GM21423 (cell line): ENCODE measurements around the gene IKZF3.
A peak's percentile ranks its signal among the peaks of the same experiment; 100 is the strongest.
"Not testable (repeated sequence)": the region's sequence is repeated elsewhere in the genome, so short reads cannot be mapped to it uniquely, and the experiment has no call there.

Source experiments
- ATAC-seq: cut with Tn5 transposase; IDR thresholded peaks from one replicate; pipeline ENCODE4 v1.9.1; 2021; ENCODE audit warnings: mild to moderate bottlenecking, moderate library complexity; ENCODE audit not compliant: unreplicated experiment

IKZF3 gene

GRCh38 chr17:39782481-39782880 is 81.6 kb downstream of the IKZF3 start:
- ATAC-seq, result no peak

- ATAC-seq, result no peak
These were observed 82.3 kb downstream of the IKZF3 start for GRCh38 chr17:39781861-39782213.

GRCh38 chr17:39781031-39781860 is 82.9 kb downstream of the IKZF3 start:
- ATAC-seq, result no peak

DNA sequence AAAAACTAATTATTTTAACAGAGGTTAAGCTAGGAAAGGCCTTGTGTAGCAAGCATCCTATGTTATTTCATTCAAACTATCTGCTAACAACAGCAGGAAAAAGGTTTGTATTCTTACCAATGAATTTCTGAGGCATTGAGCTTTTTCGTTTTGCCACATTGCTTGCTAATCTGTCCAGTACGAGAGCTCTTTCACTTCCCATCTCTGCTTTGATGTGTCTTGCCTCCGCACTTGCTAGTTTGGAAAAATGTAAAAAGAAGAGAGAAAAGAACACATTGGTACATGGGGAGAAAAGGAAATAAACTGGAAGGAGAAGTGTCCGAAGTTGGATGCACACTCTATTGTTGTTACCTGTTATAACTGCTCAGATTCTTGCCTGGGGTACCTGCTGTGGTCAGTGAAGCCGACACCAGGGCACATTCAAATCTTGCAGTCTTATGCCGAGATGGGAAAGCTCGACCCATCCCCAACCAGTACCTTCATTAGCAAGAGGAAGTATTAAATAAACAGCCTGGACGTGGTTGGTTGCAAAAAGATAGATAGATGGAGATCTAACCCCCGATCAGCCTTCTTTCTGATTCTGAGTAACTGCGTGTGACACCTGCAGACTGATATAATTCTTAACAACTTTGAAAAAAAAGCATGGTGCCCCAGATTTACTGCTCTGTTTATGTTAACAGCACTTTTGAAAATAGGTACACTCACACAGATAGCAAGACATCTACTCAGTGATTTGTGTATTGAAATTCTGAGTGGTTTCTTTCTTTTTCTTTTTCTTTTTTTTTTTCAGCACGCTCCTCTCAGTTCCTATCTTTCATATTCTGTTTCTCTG is 86.4 kb downstream of the IKZF3 start:
- ATAC-seq, result no peak

- no peak for ATAC-seq
These were observed 87.9 kb downstream of the IKZF3 start for GRCh38 chr17:39776252-39776651.

- no peak for ATAC-seq
These were observed 89.1 kb downstream of the IKZF3 start for GRCh38 chr17:39775031-39775430.

DNA sequence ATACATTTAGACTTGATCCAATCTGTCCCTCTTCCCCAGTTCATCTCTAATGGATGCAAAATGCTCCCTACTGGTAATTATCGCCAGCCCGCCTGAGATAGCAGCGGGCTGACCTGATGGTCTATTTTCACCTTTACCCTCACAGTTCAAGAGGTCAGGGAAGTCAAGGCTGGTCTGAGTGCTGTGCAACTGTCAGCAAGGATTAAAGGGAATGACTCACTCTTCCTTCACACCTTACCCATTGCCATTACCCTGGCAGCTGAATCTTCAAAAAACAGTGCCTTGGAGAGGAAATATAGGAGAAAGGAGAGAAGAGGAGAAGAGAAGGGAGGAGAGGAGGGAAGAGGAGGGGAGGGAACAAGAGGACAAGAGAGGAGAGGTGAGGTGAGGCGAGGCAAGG is 90.1 kb downstream of the IKZF3 start:
- ATAC-seq, result no peak

DNA sequence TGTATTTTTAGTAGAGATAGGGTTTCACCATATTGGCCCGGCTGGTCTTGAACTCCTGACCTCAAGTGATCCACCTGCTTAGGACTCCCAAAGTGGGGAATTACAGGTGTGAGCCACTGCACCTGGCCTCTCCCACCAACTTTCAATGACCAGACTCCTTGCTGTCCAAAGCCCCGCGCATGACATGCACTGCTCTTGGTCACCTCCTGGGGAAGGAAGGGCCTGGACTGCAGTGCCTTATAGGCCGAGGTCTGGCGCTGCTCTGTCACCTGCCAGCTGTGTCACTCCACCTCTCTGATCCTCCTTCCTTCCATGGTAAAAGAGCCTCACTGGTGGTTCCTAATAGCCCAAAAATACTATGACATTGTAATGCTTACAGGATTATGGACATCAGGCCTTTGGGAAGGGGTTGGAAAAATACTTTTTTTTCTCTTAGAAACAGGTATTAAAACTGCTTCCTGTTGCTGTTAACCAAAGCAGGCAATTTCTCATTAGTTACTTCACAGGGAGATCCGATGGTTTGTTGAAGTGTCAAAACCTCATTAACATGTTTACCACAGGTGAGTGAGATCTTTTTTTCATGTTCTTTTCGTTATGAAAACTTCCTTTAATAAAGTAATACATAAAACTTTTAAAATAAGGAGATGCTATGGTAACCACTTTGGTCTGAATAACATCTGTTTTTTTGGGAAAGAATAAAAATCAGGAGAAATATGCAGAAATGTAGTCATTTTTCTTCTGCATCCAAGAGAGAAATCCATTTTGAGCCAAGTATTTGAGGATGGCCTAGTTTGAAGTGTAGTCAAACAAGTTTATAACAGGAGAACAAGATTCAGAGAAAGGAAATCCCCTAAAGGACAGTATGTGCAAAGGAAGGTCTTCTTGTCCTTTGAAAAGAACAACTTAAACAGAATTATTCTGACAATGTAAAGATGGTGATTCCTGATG is 90.9 kb downstream of the IKZF3 start:
- ATAC-seq, result no peak

GRCh38 chr17:39772415-39772814 is 91.7 kb downstream of the IKZF3 start:
- ATAC-seq, result no peak

DNA sequence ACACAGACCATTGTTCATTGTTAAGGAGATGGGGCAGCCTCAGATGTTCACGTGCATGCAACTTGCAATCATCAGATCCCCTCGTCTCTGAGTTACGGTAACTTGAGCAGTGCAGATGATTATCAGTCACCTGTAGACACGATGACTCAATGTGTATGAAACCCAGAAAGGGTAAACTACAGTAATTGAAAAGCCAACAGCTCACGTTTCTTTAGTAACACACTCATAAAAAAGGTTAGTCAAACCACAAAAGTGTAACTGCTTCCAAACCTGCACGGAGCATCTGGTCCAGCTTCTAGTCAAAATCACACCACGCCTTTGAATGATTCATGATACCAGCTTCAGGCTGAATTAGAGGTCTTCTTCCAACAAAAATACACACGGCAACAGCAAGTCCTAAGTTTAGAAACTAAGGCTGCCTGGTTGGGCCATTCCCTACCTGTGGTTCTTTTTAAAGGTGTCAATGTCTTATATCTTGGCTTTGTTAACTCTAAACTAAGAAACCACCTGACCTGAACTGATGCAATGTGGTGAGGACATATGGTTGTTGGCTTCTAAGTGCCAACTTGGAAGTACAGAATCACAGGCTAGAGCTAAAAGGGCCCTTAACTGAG is 94.0 kb downstream of the IKZF3 start:
- peak; percentile 58 for ATAC-seq

DNA sequence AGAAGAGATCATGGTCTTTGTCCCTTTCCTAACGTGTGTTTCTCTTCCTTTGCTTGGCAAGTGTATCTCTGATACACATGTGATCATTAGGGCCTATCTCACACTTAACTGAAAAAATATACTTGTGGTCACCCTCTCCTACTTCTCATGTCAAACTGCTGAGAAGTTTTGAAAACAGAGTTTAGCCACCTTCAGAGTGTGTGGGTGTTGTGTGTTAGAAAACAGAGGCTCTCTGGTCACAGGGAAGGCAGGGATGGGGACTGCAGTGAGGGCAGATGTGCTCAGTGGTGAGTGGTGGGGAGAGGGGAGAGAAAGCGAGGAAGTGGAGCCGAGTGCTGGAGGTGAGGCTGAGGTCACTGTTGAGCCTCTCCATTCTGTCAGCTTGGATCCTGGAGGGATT is 97.0 kb downstream of the IKZF3 start:
- ATAC-seq, result no peak

GRCh38 chr17:39765766-39766165 is 98.3 kb downstream of the IKZF3 start:
- ATAC-seq, result no peak

GRCh38 chr17:39765175-39765574 is 98.9 kb downstream of the IKZF3 start:
- no peak for ATAC-seq

GRCh38 chr17:39764171-39764570 is 99.9 kb downstream of the IKZF3 start:
- not testable (repeated sequence) for ATAC-seq

- ATAC-seq, result no peak
These were observed 100.9 kb downstream of the IKZF3 start for GRCh38 chr17:39763051-39763820.

GRCh38 chr17:39761861-39762496 is 102.1 kb downstream of the IKZF3 start:
- no peak for ATAC-seq

GRCh38 chr17:39759204-39759603 is 104.9 kb downstream of the IKZF3 start:
- ATAC-seq, result no peak

GRCh38 chr17:39757931-39758873 is 105.9 kb downstream of the IKZF3 start:
- peak; percentile 13 for ATAC-seq
